Activated T-cell treated with anti-CD3 and anti-CD28 coated beads for 48 hours (primary cell): ENCODE data around the gene METTL21C.

Experiments used
- DNase-seq: peaks from one replicate; pipeline ENCODE4 v3.0.0-alpha.2; 2020; ENCODE audit warnings: low read depth

METTL21C gene

DNA sequence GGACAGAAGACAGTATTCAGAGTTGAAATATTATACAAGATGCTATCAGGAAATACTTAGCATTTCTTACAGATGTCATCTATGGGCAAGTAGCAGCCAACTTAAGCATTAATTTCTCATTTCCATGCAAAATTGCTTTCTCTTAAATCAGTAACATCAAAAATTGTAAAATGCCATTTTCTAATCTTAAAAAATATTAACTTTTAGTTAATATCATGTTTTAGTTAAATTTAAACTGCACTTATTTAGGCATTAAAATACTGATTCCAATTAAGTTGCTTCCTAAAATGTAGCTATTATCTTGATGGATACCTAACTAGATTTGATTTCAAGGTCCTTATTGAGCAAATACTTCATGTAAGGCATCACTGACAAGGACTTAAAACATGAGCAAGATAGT is 27.8 kb downstream of the METTL21C start:
- no peak for DNase-seq

DNA sequence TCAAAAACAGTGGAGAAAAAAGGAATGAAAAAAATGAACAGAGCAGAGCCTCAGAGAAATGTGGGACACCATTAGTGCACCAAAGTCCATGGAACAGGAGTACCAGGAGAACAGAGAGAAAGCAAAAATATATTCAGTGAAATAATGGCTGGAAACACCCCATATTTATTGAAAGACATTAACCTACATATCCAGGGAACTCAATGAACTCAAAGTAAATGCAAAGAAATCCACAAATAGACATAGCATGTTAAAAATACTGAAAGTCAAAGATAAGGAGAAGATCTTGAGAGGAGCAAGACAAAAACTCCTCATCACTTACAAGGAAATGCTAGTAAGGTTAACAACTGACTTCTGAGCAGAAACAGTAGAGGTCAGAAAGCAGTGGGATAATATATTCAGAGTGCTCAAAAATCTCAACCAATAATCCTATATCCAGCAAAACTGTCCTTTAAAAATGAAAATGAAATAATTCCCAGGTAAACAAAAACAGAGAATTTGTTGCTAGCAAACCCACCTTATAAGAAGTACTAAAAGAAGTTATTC is 35.6 kb downstream of the METTL21C start:
- no peak for DNase-seq

DNA sequence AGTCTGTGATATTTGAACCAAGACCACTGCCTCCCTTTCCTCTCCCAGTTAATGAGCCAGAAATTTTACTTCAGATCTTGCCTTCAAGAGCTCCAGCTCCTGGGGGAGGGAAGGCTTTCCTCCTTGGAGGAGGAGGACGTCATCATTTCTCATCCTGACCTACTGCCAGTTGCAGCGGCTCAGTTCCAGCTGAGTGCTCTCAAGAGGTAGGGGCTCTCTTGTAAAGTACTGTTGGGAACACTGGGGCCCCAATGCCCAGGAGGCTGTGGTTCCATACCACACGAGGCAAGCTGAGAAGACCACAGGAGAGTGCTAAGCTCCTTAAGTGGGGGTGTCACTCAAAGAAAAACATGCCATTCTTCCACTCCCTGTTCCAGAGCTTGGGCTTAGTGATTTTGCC is 36.2 kb downstream of the METTL21C start:
- DNase-seq = no peak

DNA sequence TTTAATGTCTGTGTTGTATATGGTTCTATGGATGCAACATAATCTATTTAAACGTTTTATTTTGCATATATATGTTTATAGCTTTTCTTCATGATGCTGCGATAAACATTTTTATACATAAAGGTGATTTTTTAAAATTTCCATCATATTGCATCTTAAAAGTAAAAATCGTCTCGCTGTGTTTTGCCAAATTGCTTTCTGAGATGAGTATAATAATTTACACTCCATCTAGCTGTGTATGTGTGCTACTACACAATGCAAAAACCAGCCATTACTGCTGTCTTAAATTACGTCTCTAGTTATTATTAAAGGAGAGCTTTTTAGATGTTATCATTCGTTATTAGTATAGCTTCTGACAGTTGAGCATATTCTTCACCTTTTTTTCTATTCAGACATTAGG is 37.2 kb downstream of the METTL21C start:
- no peak for DNase-seq

DNA sequence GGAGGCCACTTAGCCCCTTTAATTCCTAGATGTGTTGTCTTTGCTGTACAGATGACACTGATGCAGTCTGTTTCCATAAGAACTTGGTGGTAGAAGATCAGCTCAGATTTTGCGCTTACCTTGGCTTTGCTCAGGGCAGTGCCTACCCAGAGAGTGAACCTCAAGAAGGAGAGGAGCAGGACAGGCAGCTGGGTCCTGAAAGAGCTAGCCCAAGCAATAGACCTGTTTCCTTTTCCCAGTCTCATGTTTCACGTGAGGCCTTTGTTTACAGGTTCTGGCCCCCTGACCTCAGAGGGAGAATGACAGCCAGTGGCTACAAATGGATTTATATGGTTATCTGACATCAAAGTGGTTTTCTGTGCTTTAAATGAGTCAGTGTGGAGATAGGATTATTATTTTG is 40.1 kb downstream of the METTL21C start:
- DNase-seq = no peak

DNA sequence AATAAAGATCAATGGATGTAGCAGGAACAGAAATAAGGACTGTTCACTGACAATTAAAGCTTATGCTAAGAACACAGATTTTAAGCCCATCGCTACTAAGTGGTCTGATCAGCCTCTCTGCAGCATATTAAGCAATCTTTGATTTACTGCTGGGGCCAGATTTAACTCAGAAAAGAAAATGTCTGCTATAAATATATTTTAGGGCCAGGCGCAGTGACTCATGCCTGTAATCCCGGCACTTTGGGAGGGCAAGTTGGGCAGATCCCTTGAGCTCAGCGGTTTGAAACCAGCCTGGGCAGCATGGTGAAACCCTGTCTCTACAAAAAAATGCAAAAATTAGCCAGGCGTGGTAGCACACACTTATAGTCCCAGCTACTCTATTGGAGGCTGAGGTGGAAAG is 43.0 kb downstream of the METTL21C start:
- DNase-seq = no peak

DNA sequence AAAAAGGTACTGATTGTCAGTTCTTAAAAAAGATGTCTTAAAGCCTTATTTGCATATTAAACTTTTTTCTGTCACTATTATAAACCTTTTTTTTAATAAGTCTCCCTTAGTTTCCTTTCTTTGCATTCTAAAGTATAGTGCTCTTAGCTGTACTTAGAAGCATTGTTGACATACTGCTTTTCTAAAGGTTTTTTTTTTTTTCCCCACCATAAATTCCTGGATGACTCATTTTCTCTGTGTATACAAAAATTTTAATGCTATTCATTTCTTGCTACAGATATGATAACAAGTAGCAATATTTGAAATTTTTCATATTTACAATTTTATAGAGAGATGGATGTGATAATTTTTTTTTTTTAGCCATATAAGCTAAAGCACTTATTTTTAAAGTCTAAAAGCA is 43.5 kb downstream of the METTL21C start:
- DNase-seq = no peak

DNA sequence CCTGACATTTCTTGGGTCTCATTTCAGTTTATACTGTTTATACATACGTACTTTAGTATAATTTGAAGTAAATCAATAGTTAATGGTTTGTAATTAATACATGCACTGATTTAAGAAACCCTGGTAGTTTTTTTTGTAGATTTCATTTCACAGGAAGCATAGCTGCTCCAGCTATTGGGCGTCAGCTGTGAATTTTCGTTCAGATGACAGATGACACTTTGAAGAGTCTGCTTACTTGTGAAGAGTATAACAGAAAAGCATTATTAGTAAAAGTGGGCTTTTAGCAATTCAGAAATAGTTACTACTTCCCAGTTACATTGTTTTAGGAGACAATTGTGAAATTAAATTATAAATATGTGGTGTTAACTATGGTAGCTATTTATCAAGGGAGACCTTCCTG is 44.4 kb downstream of the METTL21C start:
- DNase-seq = no peak

DNA sequence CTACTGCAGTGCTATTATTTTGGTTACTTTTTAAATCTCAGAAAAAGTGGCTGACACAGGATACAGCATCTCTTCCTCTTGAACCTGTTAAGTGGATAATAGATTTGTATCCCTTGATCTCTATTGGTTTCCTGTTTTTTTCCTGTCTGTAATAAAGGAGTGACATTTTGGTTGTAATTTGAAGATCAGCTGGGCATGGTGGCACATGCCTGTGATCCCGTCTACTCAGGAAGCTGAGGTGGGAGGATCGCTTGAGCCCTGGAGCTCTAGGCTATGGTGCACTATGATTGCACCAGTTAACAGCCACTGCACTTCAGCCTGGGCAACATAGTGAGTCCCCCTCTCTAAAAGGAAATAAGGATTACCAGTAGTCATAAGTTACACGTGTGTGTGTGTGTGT is 46.8 kb downstream of the METTL21C start:
- no peak for DNase-seq

DNA sequence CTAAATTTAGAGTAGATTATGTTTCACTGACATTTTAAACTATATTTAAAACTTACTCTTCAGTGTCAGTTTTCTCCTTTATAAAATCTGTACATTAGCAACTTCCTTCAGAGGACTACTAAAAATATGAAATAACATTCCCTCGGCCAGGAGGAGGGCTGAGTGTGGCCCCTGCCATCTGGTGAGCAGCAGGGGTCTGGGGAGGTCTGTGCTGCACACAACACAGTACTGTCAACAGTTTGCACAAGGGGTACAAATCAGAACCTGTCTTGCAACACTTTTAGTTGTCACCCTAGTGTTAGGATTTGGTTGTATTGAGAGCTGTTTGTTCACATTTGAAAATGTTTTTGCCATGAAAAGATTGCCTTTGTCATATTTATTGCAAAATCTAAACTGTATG is 49.1 kb downstream of the METTL21C start:
- DNase-seq = no peak

DNA sequence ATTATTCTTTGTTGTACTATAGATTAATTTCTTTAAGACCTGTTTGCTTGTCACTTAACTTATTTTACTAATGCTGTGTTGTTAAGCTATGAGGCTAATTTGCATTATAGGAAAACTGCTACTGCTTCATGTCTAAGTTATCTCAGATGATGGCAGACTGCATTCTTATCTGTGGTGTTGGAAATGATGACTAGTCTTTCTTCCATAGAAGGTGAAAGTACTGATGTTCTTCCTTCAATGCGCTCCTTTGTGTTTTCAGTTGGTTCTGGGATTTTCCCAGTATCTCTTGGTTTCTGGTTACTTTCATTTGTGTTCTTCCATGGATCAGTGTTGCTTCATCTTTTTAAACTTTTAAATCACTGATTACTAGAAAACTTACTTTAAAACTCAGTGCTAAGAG is 51.2 kb downstream of the METTL21C start:
- no peak for DNase-seq

DNA sequence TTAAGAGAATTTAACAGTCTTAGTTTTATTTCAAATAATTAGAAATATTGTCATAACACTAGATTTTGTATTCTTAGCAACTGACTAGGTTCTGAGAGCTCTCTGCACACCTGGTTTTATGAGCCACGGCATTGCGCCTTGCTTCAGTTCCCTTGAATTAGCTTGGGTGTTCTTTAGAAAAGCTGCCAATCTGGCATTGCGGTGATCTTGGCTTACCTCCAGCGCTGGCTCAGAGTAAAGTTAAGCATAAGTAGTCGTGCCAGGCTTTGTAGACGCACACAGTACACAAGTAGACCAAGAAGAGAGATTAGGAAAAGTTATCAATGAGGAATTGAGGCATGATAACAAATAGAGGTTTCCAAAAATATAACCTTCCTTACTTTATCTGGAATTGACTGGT is 52.4 kb downstream of the METTL21C start:
- DNase-seq = no peak

DNA sequence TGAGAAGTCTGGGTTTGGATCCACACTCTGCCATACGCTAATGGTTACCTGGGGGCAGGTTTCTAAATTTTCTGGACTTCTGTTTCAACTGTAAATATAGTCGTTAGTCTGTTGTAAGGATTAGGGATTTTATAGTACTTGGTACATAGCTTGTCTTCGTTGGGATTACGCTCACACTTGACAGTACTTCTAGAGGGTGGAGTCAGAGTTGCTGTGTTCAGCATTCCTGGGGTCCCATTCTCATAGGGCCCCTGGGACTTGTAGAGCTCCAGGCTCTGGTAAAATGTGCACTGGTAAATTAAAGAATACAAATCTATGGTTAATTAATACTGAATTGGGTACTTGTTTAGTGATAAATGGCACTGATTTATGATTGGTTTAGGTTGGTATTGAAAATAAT is 52.8 kb downstream of the METTL21C start:
- DNase-seq = no peak

DNA sequence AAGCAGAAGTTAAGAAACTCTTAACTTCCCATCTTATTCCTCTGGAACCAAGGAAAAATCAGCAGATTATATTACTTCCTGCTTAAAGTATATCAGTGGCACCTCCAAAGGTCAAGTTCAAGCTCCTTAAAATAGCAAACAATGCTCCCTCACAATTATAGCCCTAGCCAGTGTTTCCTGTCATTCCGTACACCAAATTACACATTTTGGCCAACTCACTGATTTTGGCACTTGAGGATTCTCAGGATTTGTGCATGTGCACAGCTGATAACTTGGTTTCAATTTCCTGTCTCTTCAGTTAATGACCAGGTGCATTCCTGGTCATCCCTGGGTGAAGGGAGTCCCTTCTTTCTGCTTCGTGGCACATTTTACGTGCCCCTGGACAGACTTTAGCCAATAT is 56.1 kb downstream of the METTL21C start:
- no peak for DNase-seq
